COLO829 (cell line): ENCODE measurements around the gene PDK4.
"Not testable (repeated sequence)": the region's sequence is repeated elsewhere in the genome, so short reads cannot be mapped to it uniquely, and the experiment has no call there.

Experiments
- DNase-seq: peaks from one replicate; pipeline ENCODE4 v3.0.0; 2012; ENCODE audit warnings: low spot score

Gene PDK4

GRCh38 chr7:95604811-95605210 lies 8.5 kb upstream of the PDK4 start:
- DNase-seq: not testable (repeated sequence)

GRCh38 chr7:95604397-95604796 lies 8.1 kb upstream of the PDK4 start:
- not testable (repeated sequence) for DNase-seq

GRCh38 chr7:95602421-95602820 lies 6.1 kb upstream of the PDK4 start:
- DNase-seq: no peak

GRCh38 chr7:95601316-95601715 lies 5.0 kb upstream of the PDK4 start:
- no peak for DNase-seq

GRCh38 chr7:95599069-95599468 lies 2.8 kb upstream of the PDK4 start:
- no peak for DNase-seq

- DNase-seq: no peak
Measured at GRCh38 chr7:95598511-95598910, 2.2 kb upstream of the PDK4 start.

- DNase-seq: no peak
Measured at GRCh38 chr7:95595746-95596197, 544 bp downstream of the PDK4 start.

GRCh38 chr7:95594185-95594584 lies 2.1 kb downstream of the PDK4 start:
- DNase-seq: no peak

GRCh38 chr7:95593343-95593742 lies 3.0 kb downstream of the PDK4 start:
- no peak for DNase-seq

GRCh38 chr7:95592570-95592969 lies 3.7 kb downstream of the PDK4 start:
- DNase-seq: no peak

GRCh38 chr7:95590387-95591248 lies 5.7 kb downstream of the PDK4 start:
- DNase-seq: no peak

GRCh38 chr7:95589766-95590165 lies 6.5 kb downstream of the PDK4 start:
- DNase-seq: no peak

- peak; percentile 44 for DNase-seq
Measured at GRCh38 chr7:95589031-95589430, 7.3 kb downstream of the PDK4 start.

GRCh38 chr7:95586951-95587301 lies 9.4 kb downstream of the PDK4 start:
- DNase-seq: no peak

GRCh38 chr7:95585426-95585789 lies 10.9 kb downstream of the PDK4 start:
- no peak for DNase-seq

- no peak for DNase-seq
Measured at GRCh38 chr7:95584769-95585425, 11.4 kb downstream of the PDK4 start.

GRCh38 chr7:95583834-95584621 lies 12.3 kb downstream of the PDK4 start:
- DNase-seq: no peak

- DNase-seq: no peak
Measured at GRCh38 chr7:95582578-95583293, 13.6 kb downstream of the PDK4 start.

GRCh38 chr7:95581467-95581866 lies 14.8 kb downstream of the PDK4 start:
- no peak for DNase-seq

GRCh38 chr7:95579318-95579717 lies 17.0 kb downstream of the PDK4 start:
- no peak for DNase-seq

GRCh38 chr7:95578299-95578855 lies 17.9 kb downstream of the PDK4 start:
- peak; percentile 66 for DNase-seq

- peak; percentile 74 for DNase-seq
Measured at GRCh38 chr7:95577137-95577536, 19.2 kb downstream of the PDK4 start.
